ENCODE measurements around the gene MMP24.
"Not testable (repeated sequence)": the region's sequence is repeated elsewhere in the genome, so short reads cannot be mapped to it uniquely, and the experiment has no call there.

Gene MMP24

GRCh38 chr20:35257175-35257909 lies 30.9 kb downstream of the MMP24 start:
- in situ Hi-C loops (cut with HindIII; ENCODE audit: low sequenced_read_pairs) = no loop called here
- H3K4me3 ChIP-seq (ENCODE audit: low read depth, low read length) = no peak overlapping the region
- DNase-seq (ENCODE audit: low read depth, low spot score) = peak; percentile 27
- no peak for TF ChIP-seq CTCF (IDR thresholded peaks at IDR 0.05; ENCODE audit: low read depth, low read length)

- in situ Hi-C loops (cut with HindIII; ENCODE audit: low sequenced_read_pairs) = no loop called here
- no peak for TF ChIP-seq CTCF (IDR thresholded peaks at IDR 0.05; ENCODE audit: low read depth, low read length)
- DNase-seq (ENCODE audit: low read depth, low spot score) = no peak
- no peak overlapping the region for H3K4me3 ChIP-seq (ENCODE audit: low read depth, low read length)
These were observed 33.9 kb downstream of the MMP24 start for GRCh38 chr20:35260426-35260825.

- DNase-seq (ENCODE audit: low read depth, low spot score); in situ Hi-C loops (cut with HindIII; ENCODE audit: low sequenced_read_pairs); H3K4me3 ChIP-seq (ENCODE audit: low read depth, low read length): not testable (repeated sequence)
These were observed 35.8 kb downstream of the MMP24 start for GRCh38 chr20:35262321-35262720.

GRCh38 chr20:35262731-35263531 lies 36.4 kb downstream of the MMP24 start:
- peak; percentile 18 for TF ChIP-seq CTCF (IDR thresholded peaks at IDR 0.05; ENCODE audit: low read depth, low read length)
- H3K4me3 ChIP-seq (ENCODE audit: low read depth, low read length); in situ Hi-C loops (cut with HindIII; ENCODE audit: low sequenced_read_pairs): not testable (repeated sequence)
- peak; percentile 61 for DNase-seq (ENCODE audit: low read depth, low spot score)

GRCh38 chr20:35263532-35264341 lies 37.2 kb downstream of the MMP24 start:
- TF ChIP-seq CTCF (IDR thresholded peaks at IDR 0.05; ENCODE audit: low read depth, low read length) = no peak
- no peak for DNase-seq (ENCODE audit: low read depth, low spot score)
- in situ Hi-C loops (cut with HindIII; ENCODE audit: low sequenced_read_pairs) = no loop called here
- no peak overlapping the region for H3K4me3 ChIP-seq (ENCODE audit: low read depth, low read length)

- H3K4me3 ChIP-seq (ENCODE audit: low read depth, low read length) = no peak overlapping the region
- TF ChIP-seq CTCF (IDR thresholded peaks at IDR 0.05; ENCODE audit: low read depth, low read length) = peak; percentile 43
- in situ Hi-C loops (cut with HindIII; ENCODE audit: low sequenced_read_pairs) = no loop called here
- DNase-seq (ENCODE audit: low read depth, low spot score) = no peak
These were observed 38.3 kb downstream of the MMP24 start for GRCh38 chr20:35264755-35265154.

All from astrocyte of the spinal cord (primary cell).